ENCODE results near the gene ZNF518B. TPM values are rescaled to one million over a fixed set of nuclear protein-coding genes. Genes with fewer than 3 reads are reported as not detected.

Gene ZNF518B
- total RNA-seq, 1 donor from 2014 or later, result 67.3 TPM

- Mint-ChIP-seq H3K27ac (ENCODE audit: unreplicated experiment) (peak overlapping the region; percentile 96), H3K4me1 (peaks cover 38% of the 10 kb centered on the region), H3K4me3 (peak overlapping the region; percentile 96), H3K36me3 (ENCODE audit: low read depth) (peaks cover 59% of the 10 kb centered on the region), H3K27me3 (ENCODE audit: low read depth) (peaks cover 29% of the 10 kb centered on the region), H3K9me3 (peaks cover 14% of the 10 kb centered on the region)
- no peak for TF ChIP-seq CTCF (conservative IDR thresholded peaks at IDR 0.05)
- peak; percentile 34 for DNase-seq (ENCODE audit: low read depth, low spot score)
Observed at GRCh38 chr4:10456595-10457254, 501 bp downstream of the ZNF518B start.

- H3K4me1 Mint-ChIP-seq, result peaks cover 35% of the 10 kb centered on the region
- no peak for TF ChIP-seq CTCF (conservative IDR thresholded peaks at IDR 0.05)
- H3K36me3 Mint-ChIP-seq (ENCODE audit: low read depth), result peaks cover 58% of the 10 kb centered on the region
- peak overlapping the region; percentile 96 for H3K4me3 Mint-ChIP-seq
- H3K9me3 Mint-ChIP-seq, result peaks cover 14% of the 10 kb centered on the region
- no peak for DNase-seq (ENCODE audit: low read depth, low spot score)
- H3K27ac Mint-ChIP-seq (ENCODE audit: unreplicated experiment), result peak overlapping the region; percentile 96
- peaks cover 25% of the 10 kb centered on the region for H3K27me3 Mint-ChIP-seq (ENCODE audit: low read depth)
Observed at GRCh38 chr4:10456260-10456594, 999 bp downstream of the ZNF518B start.

GRCh38 chr4:10455133-10455532 lies 2.1 kb downstream of the ZNF518B start:
- DNase-seq (ENCODE audit: low read depth, low spot score), result no peak
- peaks cover 20% of the 10 kb centered on the region for H3K27me3 Mint-ChIP-seq (ENCODE audit: low read depth)
- no peak overlapping the region for H3K27ac Mint-ChIP-seq (ENCODE audit: unreplicated experiment)
- peaks cover 17% of the 10 kb centered on the region for H3K9me3 Mint-ChIP-seq
- H3K36me3 Mint-ChIP-seq (ENCODE audit: low read depth), result peaks cover 66% of the 10 kb centered on the region
- no peak for TF ChIP-seq CTCF (conservative IDR thresholded peaks at IDR 0.05)
- peaks cover 29% of the 10 kb centered on the region for H3K4me1 Mint-ChIP-seq
- H3K4me3 Mint-ChIP-seq, result peak overlapping the region; percentile 96

- TF ChIP-seq CTCF (conservative IDR thresholded peaks at IDR 0.05), result no peak
Observed at GRCh38 chr4:10454726-10455125, 2.5 kb downstream of the ZNF518B start.

GRCh38 chr4:10454121-10454520 lies 3.1 kb downstream of the ZNF518B start:
- peaks cover 73% of the 10 kb centered on the region for H3K36me3 Mint-ChIP-seq (ENCODE audit: low read depth)
- H3K4me1 Mint-ChIP-seq, result peaks cover 29% of the 10 kb centered on the region
- DNase-seq (ENCODE audit: low read depth, low spot score), result no peak
- no peak for TF ChIP-seq CTCF (conservative IDR thresholded peaks at IDR 0.05)
- H3K4me3 Mint-ChIP-seq, result peak overlapping the region; percentile 85
- H3K27me3 Mint-ChIP-seq (ENCODE audit: low read depth), result peaks cover 14% of the 10 kb centered on the region
- H3K27ac Mint-ChIP-seq (ENCODE audit: unreplicated experiment), result no peak overlapping the region
- peaks cover 17% of the 10 kb centered on the region for H3K9me3 Mint-ChIP-seq

More at GRCh38 chr4:10454726-10455125, 2.5 kb downstream of the ZNF518B start:
- Mint-ChIP-seq H3K4me3 (peak overlapping the region; percentile 96), H3K27me3 (ENCODE audit: low read depth) (peaks cover 20% of the 10 kb centered on the region), H3K9me3 (peaks cover 18% of the 10 kb centered on the region), H3K27ac (ENCODE audit: unreplicated experiment) (no peak overlapping the region), H3K36me3 (ENCODE audit: low read depth) (peaks cover 70% of the 10 kb centered on the region), H3K4me1 (peaks cover 29% of the 10 kb centered on the region)
- no peak for DNase-seq (ENCODE audit: low read depth, low spot score)
